ENCODE measurements around the gene FOXN1.

FOXN1 gene

DNA sequence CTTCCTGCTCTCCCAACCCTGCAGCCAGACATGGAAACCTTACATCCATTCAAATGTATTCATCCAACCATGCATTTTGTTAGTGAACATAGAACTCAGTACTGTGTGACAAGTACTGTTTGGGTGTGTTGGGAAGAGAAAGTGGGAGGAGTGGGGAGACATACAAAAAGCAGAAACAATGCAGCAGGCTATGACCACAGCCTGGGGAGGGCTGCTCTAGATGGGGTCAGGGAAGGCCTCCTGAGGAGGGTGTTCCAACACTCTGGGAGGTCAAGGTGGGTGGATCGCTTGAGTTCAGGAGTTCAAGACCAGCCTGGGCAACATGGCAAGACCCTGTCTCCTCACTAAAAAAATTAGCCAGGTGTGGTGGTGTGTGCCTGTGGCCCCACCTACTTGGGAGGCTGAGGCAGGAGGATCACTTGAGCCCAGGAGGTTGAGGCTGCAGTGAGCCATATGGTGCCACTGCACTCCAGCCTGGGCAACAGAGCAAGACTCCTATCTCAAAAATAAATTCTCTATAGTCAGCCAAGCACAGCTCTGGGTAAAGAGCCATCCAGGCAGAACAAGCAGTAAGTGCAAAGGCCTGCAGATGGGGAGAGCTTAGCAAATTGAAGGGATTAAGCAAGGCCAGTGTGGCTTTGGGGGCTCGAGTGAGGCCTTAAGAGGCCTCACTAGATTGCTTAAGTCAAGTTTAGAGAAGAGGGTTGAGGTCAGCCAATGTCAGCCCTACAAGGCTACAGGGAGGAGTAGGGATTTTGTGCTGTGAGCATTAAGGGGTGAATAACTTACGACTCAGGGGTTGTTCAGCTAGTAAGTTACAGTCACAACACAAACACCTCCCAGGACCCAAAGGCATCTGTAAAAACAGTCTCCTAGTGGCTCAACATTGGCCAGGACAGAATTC is 27.2 kb upstream of the FOXN1 start:
- DNase-seq: no peak

DNA sequence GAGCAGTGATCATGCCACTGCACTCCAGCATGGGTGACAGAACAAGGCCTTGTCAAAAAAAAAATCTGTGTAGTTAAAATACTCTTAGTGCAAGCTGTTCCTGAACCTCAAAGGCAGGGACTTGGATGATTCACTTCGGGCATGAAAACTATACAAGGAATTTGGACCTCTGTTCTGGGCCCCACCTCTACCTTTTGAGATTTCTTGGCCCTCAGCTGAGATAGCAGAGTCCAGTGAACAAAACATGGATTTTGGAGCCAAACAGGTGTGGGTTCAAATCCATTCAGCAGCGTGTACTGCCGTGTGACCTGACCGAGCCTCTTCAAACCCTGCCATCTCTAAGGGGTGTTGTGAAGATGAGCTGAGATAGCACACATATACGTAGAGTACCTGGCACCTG is 25.9 kb upstream of the FOXN1 start:
- DNase-seq: no peak

DNA sequence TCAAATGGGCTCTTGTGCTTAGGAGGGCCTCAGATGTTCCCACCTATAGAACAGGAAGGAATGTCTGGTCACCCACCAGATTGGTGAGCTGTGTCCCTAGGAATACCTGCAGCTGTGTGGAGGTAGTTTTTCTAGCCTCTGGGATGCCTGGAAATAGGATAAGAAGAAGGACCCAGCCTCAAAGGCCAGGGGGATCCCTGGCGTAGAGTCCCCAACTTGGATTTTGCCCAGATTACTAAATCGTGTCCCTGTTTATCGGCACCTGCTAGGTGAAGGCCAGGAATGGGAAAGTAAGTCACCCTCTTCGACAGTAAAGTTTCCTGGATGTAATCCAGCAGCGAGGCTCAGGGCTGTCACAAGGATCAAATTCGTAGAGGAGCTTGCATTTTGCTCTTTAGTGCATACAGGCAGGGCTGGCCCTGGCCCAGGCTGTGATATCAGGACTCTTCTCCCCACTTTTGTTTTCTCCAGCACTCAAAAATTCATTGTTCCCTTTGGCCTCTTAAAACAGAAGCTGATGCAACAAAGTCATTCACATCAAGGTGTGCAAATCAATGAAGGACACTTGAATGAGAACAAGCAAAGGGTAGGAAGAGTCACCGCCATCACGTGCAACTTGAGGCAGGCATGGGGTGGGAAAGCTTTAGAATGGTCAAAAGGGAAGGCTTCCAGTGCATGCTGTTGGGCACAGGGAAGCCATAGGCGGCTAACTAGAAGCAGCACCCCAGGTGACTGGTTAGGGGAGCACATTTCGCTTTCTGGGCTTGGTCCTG is 25.2 kb upstream of the FOXN1 start:
- DNase-seq: no peak

DNA sequence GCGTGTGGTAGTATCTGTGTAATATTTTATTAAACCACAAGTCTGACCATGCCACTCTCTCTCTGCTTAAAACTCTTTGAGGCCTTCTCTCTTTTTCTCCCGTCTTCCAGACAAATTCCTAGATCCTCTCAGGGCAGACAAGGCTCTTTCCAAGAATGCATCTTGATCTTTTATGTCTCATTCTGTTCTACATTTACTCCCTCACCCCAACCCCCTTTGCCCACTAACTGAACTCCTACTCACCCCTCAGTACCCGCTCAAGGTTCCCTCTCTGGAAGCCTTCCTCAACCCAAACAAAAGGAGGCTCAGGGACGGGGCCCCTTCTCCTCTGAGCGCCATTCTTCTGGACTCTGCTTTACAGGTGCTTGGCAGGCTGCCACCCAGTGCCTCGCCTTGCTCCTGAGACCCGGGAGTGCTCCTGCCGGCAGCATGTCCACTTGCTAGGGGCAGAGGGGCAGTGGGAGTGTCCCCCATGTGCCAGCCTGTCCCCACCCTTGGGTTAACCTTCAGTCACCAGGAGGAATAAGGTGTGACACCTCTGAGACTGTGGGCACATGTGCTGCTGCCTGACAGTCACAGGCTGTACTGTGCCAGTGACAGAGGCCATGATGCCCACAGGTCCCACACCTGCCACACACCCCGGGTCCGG is 23.5 kb upstream of the FOXN1 start:
- no peak for DNase-seq

DNA sequence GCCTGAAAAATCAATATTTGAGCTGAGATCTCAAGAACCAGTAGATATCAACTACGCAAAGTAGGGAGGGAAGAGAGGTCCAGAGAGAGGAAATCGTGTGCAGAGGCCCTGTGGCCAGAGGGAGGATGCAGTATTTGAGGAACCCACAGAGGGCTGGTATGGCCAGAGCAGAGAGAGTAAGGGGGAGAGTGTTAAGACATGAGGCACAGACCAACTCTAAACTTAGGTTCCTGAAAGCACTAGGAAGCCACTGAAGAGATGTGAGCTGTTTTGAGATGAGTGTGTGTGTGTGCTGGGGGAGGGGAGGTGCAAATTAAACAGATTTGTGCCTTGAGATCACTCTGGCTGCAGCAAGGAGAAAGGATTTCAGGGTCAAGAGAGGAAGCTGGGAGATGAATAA is 21.9 kb upstream of the FOXN1 start:
- DNase-seq: no peak

DNA sequence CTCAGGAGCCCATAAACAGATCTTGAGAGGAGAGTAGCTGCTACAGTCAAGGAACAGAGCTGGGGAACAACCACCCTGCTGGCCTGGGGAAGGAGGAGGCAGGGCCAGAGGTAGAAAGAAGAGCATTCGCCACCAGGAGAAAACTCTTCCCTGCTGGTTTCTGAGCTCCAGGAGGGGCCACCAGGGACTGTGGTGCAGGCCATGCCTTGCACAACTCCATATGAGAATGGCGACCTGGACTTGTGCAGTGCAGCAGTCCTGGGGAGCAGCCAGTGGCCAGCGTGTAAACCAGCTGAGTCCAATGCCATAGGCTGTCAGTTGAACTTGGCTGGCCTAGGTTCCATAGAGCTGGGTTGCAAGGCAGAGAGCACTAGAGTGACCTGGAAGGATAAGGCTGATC is 21.1 kb upstream of the FOXN1 start:
- no peak for DNase-seq

DNA sequence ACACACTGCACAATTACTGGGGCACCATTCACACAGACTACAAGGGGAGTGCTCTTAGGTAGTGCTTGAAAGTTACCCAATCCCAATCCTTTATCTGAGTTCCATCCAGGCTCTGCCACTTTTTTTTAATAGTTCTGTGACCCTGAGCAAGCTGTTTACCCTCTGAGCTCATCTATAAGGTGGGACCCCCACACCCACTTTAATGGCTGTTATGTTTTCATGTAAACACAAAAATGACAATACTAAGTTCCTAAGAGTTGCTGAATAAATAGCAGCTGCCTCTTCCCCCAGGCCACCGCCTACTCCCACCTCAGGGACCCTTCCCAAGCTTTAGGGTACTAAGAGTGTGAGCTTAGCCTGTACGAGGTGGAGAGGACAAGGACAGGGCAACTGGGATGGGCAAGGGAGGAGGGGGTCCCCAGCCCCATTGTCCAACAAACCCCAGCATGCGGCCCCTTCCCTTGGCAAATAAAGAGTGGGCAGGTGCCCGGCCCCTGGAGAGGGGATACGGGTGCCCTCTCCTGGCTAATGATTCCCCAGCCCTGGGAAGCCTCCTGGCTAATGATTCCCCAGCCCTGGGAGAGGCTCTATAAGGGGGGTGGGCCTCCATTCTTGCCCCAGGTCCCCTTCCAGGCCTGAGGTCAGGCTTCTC is 18.1 kb upstream of the FOXN1 start:
- no peak for DNase-seq

DNA sequence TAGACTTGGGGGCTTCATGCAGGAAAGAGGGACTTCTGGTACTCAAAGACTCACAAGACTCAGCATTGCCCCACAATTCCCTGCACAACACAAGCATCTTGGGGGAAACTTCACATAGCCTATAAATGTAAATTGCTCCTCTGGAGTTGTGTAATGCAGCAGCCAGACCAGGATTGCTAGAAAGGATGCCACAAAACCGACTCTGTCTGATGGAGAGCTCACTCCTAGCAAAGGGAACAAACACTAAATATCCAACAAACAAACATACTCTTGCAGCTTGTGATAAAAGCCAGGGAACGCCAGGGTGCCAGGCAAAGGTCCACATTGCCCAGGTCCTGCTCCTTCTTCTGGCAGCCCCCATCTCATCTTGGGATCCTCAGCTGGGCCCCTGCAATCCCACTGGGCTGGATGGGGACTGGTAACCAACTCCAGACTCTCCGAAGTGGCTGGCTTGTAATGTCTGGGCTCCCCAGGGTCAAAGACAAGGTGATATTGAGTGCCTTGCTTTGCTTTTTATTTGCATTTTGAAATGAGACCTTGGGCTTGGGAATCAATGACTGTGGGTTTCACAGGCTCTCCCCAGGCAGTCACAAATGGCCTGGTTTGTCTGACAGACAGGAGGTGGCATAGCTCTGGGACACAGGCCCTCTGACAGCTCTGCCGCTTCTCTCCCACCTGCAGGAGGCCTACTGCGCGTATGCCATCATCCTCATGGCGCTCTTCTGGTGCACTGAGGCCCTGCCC is 17.4 kb upstream of the FOXN1 start:
- no peak for DNase-seq

DNA sequence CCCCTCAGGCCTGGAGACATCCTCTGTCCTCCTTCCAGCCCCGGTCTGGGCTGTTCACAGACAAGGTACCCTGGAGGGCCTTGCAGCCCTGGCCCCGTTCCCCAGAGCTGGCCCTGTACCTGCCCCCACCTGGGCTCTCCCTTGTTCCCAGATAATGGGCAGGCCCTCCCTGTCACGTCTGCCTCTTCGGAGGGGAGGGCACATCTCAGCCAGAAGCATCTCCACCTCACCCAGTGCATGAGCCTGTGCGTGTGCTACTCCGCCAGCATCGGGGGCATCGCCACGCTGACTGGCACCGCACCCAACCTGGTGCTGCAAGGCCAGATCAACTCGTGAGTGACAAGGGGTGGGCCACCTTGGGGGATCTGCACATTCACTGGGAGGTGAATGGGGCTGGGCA is 14.9 kb upstream of the FOXN1 start:
- no peak for DNase-seq

DNA sequence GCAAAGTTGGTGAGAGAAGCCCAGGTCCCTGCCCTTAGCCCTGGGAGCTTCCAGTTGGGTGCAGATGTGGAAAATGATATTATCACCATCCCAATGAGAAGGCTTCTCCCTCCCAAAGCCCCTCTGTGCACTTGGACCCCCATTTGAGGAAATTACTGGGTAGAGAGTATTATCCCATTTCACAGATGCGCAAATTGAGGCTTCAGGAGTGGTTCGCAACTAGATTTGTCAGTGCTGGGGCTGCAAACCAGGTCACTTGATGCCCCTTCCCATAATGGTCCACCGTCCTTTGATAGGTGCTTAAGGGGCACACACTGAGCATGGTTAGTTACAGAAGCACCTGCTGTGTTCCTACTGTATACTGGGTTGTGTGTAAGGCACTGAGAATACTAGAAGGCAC is 14.3 kb upstream of the FOXN1 start:
- no peak for DNase-seq

DNA sequence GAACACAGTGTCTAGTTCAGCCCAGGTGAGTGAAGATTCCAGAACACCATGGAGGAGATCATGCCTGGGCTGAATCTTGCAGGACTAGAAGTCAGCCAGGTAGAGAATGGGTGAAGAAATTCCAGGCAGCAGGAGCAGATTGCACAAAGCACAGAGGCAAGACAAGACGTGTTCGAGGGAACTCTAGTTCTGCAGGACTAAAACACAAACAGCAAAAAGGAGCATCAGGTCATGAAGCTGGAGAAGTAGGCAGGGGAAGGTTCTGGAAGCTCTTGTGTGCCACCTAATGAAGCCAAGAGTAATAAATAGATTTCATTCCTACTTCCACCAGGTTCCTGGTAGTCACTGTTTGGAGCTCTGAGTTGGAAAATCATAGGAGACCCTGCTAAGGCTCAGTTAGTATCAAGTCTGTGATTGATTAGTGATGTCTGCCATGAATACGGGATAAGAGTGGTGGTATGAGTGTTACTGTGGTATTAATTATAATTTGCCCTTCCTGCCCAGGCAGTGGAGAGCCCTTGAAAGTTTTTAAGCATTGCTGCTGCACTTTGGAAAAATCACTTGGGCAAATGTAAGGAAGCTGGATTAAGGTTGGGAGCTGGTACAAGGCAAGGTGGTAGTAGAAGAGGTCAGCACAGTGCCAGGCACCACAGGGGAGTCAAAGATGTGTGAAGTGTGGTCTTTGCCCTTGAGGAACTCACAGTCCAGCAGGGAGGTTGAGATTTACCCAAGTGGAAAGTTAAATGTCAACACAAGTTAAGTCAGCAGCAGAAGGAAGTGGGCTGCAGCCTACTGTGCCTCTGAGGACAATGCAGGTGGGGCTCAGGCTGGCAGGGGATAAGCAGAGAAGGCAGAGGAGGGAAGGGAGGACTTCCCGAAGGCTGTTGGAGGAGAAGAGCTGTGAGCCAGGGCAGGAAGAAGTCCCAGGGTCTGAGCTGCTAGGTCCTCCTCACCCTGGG is 13.5 kb upstream of the FOXN1 start:
- no peak for DNase-seq

DNA sequence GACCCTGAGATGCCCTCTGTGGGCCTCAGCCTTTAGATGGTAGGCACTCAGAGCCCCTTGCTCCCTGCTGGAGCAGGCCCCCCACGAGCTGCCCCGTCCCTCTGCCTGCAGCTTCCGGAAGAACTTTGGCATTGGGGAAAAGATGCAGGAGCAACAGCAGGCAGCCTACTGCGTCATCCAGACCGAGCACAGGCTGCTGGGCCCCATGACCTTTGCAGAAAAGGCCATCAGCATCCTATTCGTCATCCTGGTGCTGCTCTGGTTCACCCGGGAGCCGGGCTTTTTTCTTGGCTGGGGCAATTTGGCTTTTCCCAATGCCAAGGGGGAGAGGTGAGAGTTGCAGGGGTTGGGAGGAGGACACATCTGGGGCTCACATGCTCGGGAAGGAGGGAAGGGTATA is 12.7 kb upstream of the FOXN1 start:
- no peak for DNase-seq

DNA sequence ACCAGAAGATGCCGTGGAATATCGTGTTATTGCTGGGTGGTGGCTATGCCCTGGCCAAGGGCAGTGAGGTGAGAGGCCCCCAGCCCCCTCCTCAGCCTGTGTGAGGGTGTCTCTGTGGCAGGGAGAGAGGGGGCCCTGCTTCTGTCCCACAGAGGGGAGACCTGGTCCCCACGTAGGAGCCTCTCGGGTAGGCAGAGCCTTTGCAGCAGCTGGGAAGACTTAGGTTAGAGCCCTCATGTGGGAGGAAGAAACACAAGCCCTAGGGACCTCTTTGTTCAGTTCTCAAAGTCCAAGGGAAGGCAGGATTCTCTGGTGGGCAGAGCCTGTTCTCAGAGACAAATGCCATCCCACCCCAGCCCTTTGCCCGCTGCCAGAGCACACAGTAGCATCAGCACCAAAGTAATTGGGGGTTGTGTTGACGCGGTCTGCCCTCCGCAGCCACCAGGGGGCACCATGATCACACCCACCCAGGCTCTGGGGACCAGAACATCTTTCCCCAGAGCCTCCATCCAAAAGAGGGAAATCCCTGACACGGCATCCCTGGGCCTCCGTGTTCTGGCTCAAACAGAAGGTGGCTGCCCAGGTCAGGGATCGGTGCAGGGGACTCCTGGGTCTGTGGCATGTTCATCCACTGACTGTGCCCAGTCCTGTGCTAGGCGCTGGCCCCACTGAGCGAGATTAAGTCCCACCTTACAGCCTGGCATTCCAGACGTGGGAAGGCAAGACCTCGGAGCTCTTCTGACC is 11.5 kb upstream of the FOXN1 start:
- peak; percentile 20 for DNase-seq

DNA sequence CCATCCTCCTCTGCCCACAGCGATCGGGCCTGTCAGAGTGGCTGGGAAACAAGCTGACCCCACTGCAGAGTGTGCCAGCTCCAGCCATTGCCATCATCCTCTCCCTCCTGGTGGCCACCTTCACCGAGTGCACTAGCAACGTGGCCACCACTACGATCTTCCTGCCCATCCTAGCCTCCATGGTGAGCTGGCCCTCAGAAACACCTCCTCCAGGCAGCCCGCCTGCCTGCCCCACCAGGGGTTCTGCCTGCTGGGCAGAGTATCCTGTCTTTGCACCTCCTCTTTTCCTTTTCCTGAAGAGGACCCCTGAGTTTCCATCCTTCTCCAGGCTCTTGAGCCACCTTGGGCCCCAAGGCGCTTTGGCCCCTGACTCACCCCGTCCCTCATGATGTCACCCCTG is 10.5 kb upstream of the FOXN1 start:
- DNase-seq: no peak

DNA sequence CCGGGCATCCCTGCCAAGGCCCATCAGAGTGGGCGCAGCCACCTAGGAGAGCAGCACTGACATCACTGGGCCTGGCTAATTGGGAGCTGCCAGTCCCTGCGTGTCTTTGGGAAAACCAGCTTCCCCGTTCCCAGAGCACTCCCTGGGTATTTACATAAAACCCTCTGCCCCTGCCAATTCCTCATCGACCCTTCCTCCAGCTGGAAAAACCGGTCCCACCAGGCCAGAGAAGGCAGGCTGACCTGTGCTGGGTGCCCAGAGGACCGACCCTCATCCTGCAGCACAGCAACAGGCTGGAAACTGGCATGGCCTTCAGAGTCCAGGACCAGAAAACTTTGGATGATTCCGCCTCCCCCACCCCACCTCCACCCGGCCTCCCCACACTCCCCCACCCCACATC is 8.2 kb upstream of the FOXN1 start:
- DNase-seq: no peak

DNA sequence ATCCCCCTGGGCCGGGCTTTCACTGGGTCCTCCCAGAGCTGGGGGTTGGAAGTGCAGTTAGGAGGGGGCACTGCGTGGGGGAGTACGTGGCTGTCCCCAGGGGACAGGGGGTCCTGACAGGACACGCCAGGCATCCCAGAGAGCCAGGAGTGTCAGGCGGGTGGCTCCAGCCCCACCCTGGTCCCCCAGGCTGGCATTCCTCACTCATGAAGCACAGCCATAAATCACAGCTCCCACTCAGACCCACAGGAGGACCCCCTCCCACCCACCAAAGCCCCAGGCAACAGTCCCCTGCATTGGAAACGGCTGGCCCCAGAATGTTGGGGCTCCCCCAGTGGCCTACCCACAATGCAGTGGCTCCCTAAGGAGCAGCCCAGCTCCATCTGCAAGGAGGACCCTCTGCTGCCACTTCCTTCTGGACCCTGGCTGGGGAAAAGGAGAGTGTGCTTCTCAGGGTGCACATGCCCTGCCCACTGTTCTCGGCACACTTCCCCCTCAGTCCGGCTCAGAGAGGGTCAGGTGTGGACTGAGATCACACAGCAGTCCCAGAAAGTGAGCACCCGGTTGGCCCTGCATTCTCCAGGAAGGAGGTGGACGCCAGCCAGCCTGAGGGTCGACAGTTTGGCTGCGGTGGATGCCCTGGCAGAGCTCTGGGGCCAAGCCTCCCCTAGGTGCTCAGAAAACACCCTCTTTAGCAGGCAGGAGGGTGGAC is 7.3 kb upstream of the FOXN1 start:
- DNase-seq: no peak

DNA sequence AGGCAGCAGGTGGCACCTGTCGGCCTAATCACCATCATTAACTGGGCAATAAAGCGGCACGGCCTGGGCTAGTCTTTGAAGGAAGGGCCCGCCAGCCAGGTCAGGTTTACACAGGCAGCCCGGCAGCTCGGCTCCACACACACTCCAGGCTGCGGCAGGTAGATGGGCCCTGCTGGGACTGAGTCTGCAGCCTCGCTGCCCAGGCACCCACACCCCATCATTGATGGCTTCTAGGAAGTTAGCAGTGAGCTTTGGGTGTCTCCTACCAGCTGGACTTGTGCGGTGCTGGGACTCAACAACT is 6.8 kb upstream of the FOXN1 start:
- no peak for DNase-seq

DNA sequence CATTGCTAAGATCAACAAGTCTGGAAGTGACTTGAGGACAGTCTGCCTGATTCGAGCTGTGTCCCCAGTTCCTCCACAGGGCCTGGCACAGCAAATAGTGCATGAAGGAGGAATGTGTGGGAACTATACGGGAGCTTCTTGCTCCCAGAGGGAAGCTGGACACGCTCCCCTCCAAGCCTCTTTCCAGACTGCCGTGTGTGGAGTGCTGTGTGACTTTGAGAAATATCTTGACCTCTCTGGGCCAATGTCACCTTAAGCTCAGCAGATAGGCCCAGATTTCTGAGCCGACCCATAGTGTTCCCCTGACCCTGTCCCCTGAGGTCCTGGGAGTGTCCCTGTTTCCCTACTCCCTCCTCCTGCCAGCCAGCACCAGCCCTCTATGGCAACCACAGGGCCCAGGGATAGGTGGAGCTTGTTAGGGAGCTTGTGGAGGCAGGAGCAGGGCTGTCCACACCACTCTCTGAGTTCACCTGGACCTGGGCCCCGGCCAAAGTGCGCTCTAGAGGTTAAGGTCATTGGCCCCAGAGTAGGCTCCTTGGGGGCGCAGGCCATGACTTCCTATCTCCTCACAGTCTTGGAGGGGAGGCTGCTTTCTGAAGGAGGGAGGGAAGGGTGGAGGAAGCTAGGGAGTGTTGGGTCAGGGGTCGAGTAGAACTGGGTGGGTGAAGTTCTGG is 6.3 kb upstream of the FOXN1 start:
- DNase-seq: no peak

DNA sequence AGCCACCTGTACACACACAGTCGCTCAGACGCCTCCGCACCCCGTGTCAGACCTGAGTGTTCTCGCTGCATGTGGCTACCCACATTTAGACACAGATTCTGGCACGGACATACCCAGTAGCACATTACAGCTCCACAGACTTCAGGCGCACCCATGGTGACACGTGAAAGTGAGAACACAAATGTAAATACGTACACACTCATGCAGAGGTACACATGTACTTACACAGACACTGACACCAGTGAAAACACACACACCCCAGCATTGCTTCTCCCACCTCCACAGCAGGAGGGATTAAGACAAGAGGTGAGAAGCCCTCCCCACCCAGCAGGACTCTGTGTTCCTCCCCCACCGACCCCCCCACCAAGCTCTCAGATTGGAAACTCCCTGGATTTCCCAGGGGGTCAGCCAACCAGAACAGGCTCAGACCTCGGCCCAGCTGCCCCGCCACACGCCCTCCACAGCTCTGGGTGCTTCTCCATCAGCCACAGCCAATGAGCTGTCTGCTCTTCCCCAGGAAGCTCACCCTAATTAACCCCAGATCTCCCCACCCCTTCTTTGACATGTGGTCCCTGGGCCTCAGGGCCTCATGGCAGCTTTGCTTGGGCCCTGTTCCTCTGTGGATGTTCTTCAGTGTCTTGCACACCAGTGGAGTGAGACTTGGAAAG is 5.3 kb upstream of the FOXN1 start:
- no peak for DNase-seq

Data from SHP77 treated with DMSO at 0.1 percent for 48 hours (cell line).